CD4-positive, alpha-beta T cell (primary cell): ENCODE data around the gene MREG. TPM values are rescaled to one million over a fixed set of nuclear protein-coding genes. Genes with fewer than 3 reads are reported as not detected.

Source experiments
- ATAC-seq: fragments of 200-7000 bp; cut with Tn5 transposase; one replicate; pipeline ENCODE4 v1.10.0; 2022; ENCODE audit warnings: mild to moderate bottlenecking; ENCODE audit not compliant: poor library complexity
- CTCF ChIA-PET: fragments of 350-600 bp; sonication (Branson Sonifier 250); formaldehyde crosslinking; loops from one replicate; lab custom pipeline; 2021; ENCODE audit warnings: antibody characterized with exemption, inconsistent platforms; lab: Charles Lee
- POLR2A ChIA-PET: fragments of 350-600 bp; sonication (Branson Sonifier 250); formaldehyde crosslinking; loops from one replicate; lab custom pipeline; 2021; ENCODE audit warnings: antibody characterized with exemption, inconsistent platforms; lab: Charles Lee
- DNase-seq, 14 experiments: peaks; one replicate each; pipeline ENCODE4 v3.0.0-alpha.2; 2013 to 2020; ENCODE audit warnings: mixed read lengths in 2 of 14
- H3K27ac ChIP-seq, 2 donors: one replicate each; pipeline versions ENCODE4 v1.5.1 to v1.7.0; 2013; ENCODE audit warnings: low read length in 2 of 2, low read depth in 1 of 2, mild to moderate bottlenecking in 1 of 2
- H3K27me3 ChIP-seq, 2 experiments: 1 replicate in 1 of 2; 2 replicates in 1 of 2; pipeline versions ENCODE4 v1.6.1 to v1.7.0; 2013; ENCODE audit warnings: low read length in 2 of 2, control low read depth in 1 of 2, mild to moderate bottlenecking in 1 of 2, moderate library complexity in 1 of 2; ENCODE audit not compliant: insufficient read depth in 2 of 2, control insufficient read depth in 1 of 2
- H3K36me3 ChIP-seq: one replicate; pipeline ENCODE4 v1.6.1; 2013; ENCODE audit warnings: low read length, control low read depth; ENCODE audit not compliant: insufficient read depth
- H3K4me1 ChIP-seq: one replicate; pipeline ENCODE4 v1.6.1; 2013; ENCODE audit warnings: low read length, control low read depth; ENCODE audit not compliant: insufficient read depth
- H3K4me3 ChIP-seq: one replicate; pipeline ENCODE4 v1.5.1; 2013; ENCODE audit warnings: mild to moderate bottlenecking, low read length, moderate library complexity
- H3K9me3 ChIP-seq, 2 experiments: 1 replicate in 1 of 2; 2 replicates in 1 of 2; pipeline versions ENCODE4 v1.6.1 to v1.7.0; 2013; ENCODE audit warnings: low read length in 2 of 2, mild to moderate bottlenecking in 2 of 2, control low read depth in 1 of 2, moderate library complexity in 1 of 2; ENCODE audit not compliant: control insufficient read depth in 1 of 2, insufficient read depth in 1 of 2
- H3K27ac Mint-ChIP-seq: one replicate; pipeline ENCODE4 v1.8.0; 2020; ENCODE audit warnings: mixed read lengths
- H3K27me3 Mint-ChIP-seq: one replicate; pipeline ENCODE4 v1.8.0; 2021; ENCODE audit warnings: mixed read lengths
- H3K36me3 Mint-ChIP-seq: one replicate; pipeline ENCODE4 v1.8.0; 2021; ENCODE audit warnings: low read depth, mixed read lengths
- H3K4me1 Mint-ChIP-seq: one replicate; pipeline ENCODE4 v1.8.0; 2021; ENCODE audit warnings: low read depth, mixed read lengths
- H3K4me3 Mint-ChIP-seq: one replicate; pipeline ENCODE4 v1.8.0; 2020; ENCODE audit warnings: mild to moderate bottlenecking, mixed read lengths
- H3K9me3 Mint-ChIP-seq: one replicate; pipeline ENCODE4 v1.8.0; 2020; ENCODE audit warnings: mixed read lengths
- CTCF ChIP-seq: fragments of 200-600 bp; IDR thresholded peaks from one replicate; pipeline ENCODE4 v1.8.0; 2022; ENCODE audit warnings: antibody characterized with exemption, mild to moderate bottlenecking
- intact Hi-C, 2 experiments: fragments of 100-400 bp; cut with DNase I in 1 of 2; cut with micrococcal nuclease in 1 of 2; formaldehyde crosslinking; loops; one replicate each; pipeline versions ENCODE4 v1.15.1 to v1.9.0; 2023 to 2025; cut with DNase I, micrococcal nuclease
- total RNA-seq, 174 experiments: library from RNA in 2 of 174; stranded (reverse) in 2 of 174; gene quantifications; one replicate each; pipeline ENCODE4 v1.2.3 and lab custom pipeline; 2021 to 2026

MREG gene
- total RNA-seq, 2 experiments from 2014 or later: 1.8 to 2.8 TPM

GRCh38 chr2:215967590-215968378, 45.6 kb downstream of the MREG start:
- Mint-ChIP-seq H3K4me1 (no peaks in the 10 kb centered on the region), H3K36me3 (peaks cover 18% of the 10 kb centered on the region), H3K27ac (no peak overlapping the region), H3K4me3 (no peak overlapping the region), H3K9me3 (peaks cover 3% of the 10 kb centered on the region), H3K27me3 (no peaks in the 10 kb centered on the region)
- TF ChIP-seq CTCF: no peak
- Histone ChIP-seq H3K27me3 (no peaks in the 10 kb centered on the region), H3K4me3 (no peak overlapping the region), H3K9me3 (no peaks in the 10 kb centered on the region), H3K4me1 (no peaks in the 10 kb centered on the region), H3K27ac (no peak overlapping the region), H3K36me3 (no peaks in the 10 kb centered on the region)
- ATAC-seq (no peak), DNase-seq (no peak)
- ChIA-PET POLR2A (no interaction called here), CTCF (no interaction called here)
- intact Hi-C loops: no loop called here

GRCh38 chr2:215966951-215967350, 46.4 kb downstream of the MREG start:
- H3K27me3 Mint-ChIP-seq: no peaks in the 10 kb centered on the region
- H3K4me1 Mint-ChIP-seq: no peaks in the 10 kb centered on the region
- Histone ChIP-seq H3K27ac (no peak overlapping the region), H3K9me3 (no peaks in the 10 kb centered on the region), H3K4me1 (no peaks in the 10 kb centered on the region), H3K4me3 (no peak overlapping the region), H3K36me3 (no peaks in the 10 kb centered on the region), H3K27me3 (no peaks in the 10 kb centered on the region)
- TF ChIP-seq CTCF: no peak
- no peak overlapping the region for H3K27ac Mint-ChIP-seq
- peaks cover 21% of the 10 kb centered on the region for H3K36me3 Mint-ChIP-seq
- CTCF ChIA-PET: no interaction called here
- H3K9me3 Mint-ChIP-seq: peaks cover 3% of the 10 kb centered on the region
- DNase-seq (no peak), ATAC-seq (no peak)
- POLR2A ChIA-PET: no interaction called here
- intact Hi-C loops: no loop called here
- H3K4me3 Mint-ChIP-seq: no peak overlapping the region

- Histone ChIP-seq H3K4me1 (no peaks in the 10 kb centered on the region), H3K36me3 (no peaks in the 10 kb centered on the region), H3K27me3 (no peaks in the 10 kb centered on the region), H3K27ac (no peak overlapping the region), H3K9me3 (no peaks in the 10 kb centered on the region), H3K4me3 (no peak overlapping the region)
- H3K4me3 Mint-ChIP-seq: no peak overlapping the region
- ChIA-PET POLR2A (no interaction called here), CTCF (no interaction called here)
- no peak overlapping the region for H3K27ac Mint-ChIP-seq
- no peak for TF ChIP-seq CTCF
- H3K27me3 Mint-ChIP-seq: no peaks in the 10 kb centered on the region
- H3K9me3 Mint-ChIP-seq: peaks cover 3% of the 10 kb centered on the region
- intact Hi-C loops: no loop called here
- ATAC-seq (no peak), DNase-seq (no peak)
- peaks cover 20% of the 10 kb centered on the region for H3K36me3 Mint-ChIP-seq
- H3K4me1 Mint-ChIP-seq: no peaks in the 10 kb centered on the region
Measured at GRCh38 chr2:215966274-215966673, 47.1 kb downstream of the MREG start.
